ENCODE measurements around the gene AATF.

AATF gene

DNA sequence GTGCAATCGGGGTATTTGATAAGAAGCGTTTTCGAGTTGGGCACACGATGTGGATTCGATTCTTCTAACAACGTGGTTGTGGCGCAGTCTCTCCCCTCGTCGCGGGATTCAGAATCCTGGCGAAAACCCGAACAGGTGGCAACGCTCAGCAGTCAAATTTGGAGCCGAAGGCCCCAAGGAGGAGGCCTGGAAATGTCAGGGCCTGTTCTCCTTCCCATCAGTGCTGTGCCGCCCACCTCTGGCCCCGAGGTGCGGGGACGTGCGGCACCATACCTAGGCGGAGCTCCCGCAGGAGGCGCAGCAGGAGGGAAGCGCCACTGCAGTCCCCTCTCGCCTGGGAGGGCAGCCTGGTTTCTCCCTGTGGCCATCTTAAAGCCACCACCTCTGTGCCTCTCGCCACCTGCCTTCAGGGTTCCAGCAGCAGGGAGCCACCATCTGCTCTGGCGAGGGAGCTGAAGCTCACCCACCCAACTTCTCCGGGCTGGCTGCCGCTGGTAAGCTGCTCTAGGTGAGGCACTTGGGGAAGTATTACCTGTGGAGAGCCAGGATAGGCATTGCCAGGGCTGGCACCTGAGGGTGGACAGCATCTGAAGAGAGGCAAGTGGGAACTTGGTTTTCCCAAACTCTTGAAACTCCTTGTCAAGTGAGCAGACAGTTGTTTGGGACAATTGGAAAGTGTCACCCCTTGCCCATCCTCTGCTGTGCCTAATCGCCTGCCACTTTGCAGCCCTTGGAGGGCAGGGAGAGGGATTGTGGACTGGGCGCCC lies 2.6 kb upstream of the AATF start:
- Histone ChIP-seq H3K4me3 (ENCODE audit: insufficient read depth in 1 of 2, low read depth in 1 of 2, low read length in 2 of 2) (no peak overlapping the region), H2BK5ac (ENCODE audit: low read depth, low read length, poor library complexity, severe bottlenecking) (no peak overlapping the region), H3K27ac (ENCODE audit: low read length, poor library complexity, severe bottlenecking) (no peak overlapping the region), H4K91ac (ENCODE audit: low read length) (no peak overlapping the region), H3K27me3 (ENCODE audit: control insufficient read depth in 1 of 2, insufficient read depth in 1 of 2, low read length in 2 of 2) (peaks cover 58 to 70% of the 10 kb centered on the region in 2 experiments), H3K4me2 (ENCODE audit: low read length, poor library complexity, severe bottlenecking) (no peak overlapping the region), H3K79me1 (replicated peaks; ENCODE audit: low read length, poor library complexity, severe bottlenecking) (peaks cover 5% of the 10 kb centered on the region), H2AFZ (ENCODE audit: low read depth, low read length) (no peak overlapping the region), H3K18ac (ENCODE audit: low read depth in 1 of 2, low read length in 2 of 2) (no peak overlapping the region), H3K9me3 (ENCODE audit: control insufficient read depth, low read length) (peaks cover 5% of the 10 kb centered on the region), H2BK120ac (ENCODE audit: low read depth, low read length) (no peak overlapping the region), H4K8ac (ENCODE audit: low read length) (no peak overlapping the region), H2AK5ac (ENCODE audit: low read length, severe bottlenecking) (no peak overlapping the region), H3K14ac (ENCODE audit: low read length in 2 of 2) (no peak overlapping the region), H2BK15ac (ENCODE audit: low read depth, poor library complexity, severe bottlenecking) (peak overlapping the region; percentile 15), H3K9ac (ENCODE audit: low read length) (no peak overlapping the region), H3K4me1 (ENCODE audit: control insufficient read depth, insufficient read depth, low read depth, low read length) (peaks cover 16% of the 10 kb centered on the region), H2BK12ac (ENCODE audit: low read length in 2 of 2) (no peak overlapping the region), H3K23ac (ENCODE audit: low read length in 2 of 2) (peak overlapping the region in 1 of 2 experiments; percentile 43), H3K4ac (ENCODE audit: low read depth in 1 of 2, low read length in 2 of 2) (no peak overlapping the region), H3K36me3 (ENCODE audit: control insufficient read depth in 1 of 2, insufficient read depth in 2 of 2, low read depth in 1 of 2, low read length in 2 of 2) (peaks cover 0 to 6% of the 10 kb centered on the region in 2 experiments)
- 27% methylated on average over 29 of the region's 30 CpGs for WGBS
- DNase-seq: no peak

DNA sequence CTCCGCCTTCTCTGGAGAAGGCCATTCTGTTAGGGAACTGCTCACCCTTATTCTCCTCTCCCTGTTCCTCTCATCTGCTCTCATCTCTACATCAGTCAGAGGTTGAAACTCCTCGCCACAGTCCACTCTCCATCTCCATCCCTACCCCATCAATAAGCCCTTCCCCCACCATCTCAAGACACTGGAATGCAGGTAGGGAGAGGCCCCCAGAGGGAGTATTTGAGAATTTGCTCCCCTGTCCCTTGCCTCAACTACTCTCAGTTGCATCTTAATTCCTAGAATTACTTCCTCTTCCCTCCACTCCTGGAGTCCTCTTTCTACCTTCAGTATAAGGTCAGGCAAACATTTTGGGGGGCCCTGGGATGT lies 2.0 kb upstream of the AATF start:
- Histone ChIP-seq H3K4ac (ENCODE audit: low read depth in 1 of 2, low read length in 2 of 2) (no peak overlapping the region), H3K36me3 (ENCODE audit: control insufficient read depth in 1 of 2, insufficient read depth in 2 of 2, low read depth in 1 of 2, low read length in 2 of 2) (peaks cover 0 to 11% of the 10 kb centered on the region in 2 experiments), H4K91ac (ENCODE audit: low read length) (no peak overlapping the region), H3K27me3 (ENCODE audit: control insufficient read depth in 1 of 2, insufficient read depth in 1 of 2, low read length in 2 of 2) (peaks cover 53 to 64% of the 10 kb centered on the region in 2 experiments), H2BK5ac (ENCODE audit: low read depth, low read length, poor library complexity, severe bottlenecking) (no peak overlapping the region), H2BK12ac (ENCODE audit: low read length in 2 of 2) (no peak overlapping the region), H4K8ac (ENCODE audit: low read length) (no peak overlapping the region), H3K9me3 (ENCODE audit: control insufficient read depth, low read length) (no peaks in the 10 kb centered on the region), H2BK120ac (ENCODE audit: low read depth, low read length) (no peak overlapping the region), H2AK5ac (ENCODE audit: low read length, severe bottlenecking) (no peak overlapping the region), H3K4me2 (ENCODE audit: low read length, poor library complexity, severe bottlenecking) (no peak overlapping the region), H3K4me3 (ENCODE audit: insufficient read depth in 1 of 2, low read depth in 1 of 2, low read length in 2 of 2) (no peak overlapping the region), H2BK15ac (ENCODE audit: low read depth, poor library complexity, severe bottlenecking) (no peak overlapping the region), H3K23ac (ENCODE audit: low read length in 2 of 2) (no peak overlapping the region), H3K79me1 (replicated peaks; ENCODE audit: low read length, poor library complexity, severe bottlenecking) (peaks cover 5% of the 10 kb centered on the region), H3K9ac (ENCODE audit: low read length) (no peak overlapping the region), H3K27ac (ENCODE audit: low read length, poor library complexity, severe bottlenecking) (no peak overlapping the region), H3K18ac (ENCODE audit: low read depth in 1 of 2, low read length in 2 of 2) (no peak overlapping the region), H2AFZ (ENCODE audit: low read depth, low read length) (no peak overlapping the region), H3K14ac (ENCODE audit: low read length in 2 of 2) (no peak overlapping the region), H3K4me1 (ENCODE audit: control insufficient read depth, insufficient read depth, low read depth, low read length) (peaks cover 16% of the 10 kb centered on the region)
- no peak for DNase-seq
- 73% methylated on average over 1 of the region's 2 CpGs for WGBS

DNA sequence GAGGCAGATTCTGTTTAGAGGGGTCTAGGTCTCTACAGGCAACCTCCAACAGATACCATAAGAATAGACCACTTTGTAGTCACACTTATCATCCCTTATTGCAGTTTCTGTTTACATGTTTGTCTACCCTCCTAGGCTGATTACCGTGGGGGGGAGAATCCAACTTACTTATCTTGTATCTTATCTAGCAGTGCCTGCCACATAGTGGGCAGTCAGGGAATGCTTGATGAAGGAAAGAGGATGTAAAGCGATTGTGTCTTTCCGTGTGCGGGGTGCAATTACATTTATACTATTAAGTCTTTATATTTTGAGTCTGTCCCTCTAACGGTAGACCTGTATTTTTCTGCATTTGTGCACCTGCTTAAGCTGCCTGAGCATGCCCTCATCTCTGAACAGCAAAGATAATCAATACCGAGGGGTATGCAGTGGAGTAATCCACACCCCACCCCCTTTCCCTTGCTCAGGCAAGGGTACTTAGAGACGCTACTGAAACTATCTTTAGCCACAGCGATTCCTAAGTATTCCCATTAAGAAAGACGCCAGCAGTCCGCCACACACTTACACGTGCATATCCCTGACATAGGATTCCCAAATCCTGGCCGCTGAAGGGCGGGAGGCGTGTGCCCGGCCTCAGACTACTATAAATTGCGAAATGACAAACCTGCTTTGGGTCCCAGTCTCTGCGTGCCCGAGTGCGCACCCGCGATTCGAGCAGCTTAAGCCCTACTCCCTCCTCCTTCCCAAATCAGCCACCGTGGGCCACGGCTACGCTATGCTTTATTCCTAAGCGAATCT lies 635 bp upstream of the AATF start:
- Histone ChIP-seq H3K18ac (ENCODE audit: low read depth in 1 of 2, low read length in 2 of 2) (peak overlapping the region; percentile 50 to 95), H3K23ac (ENCODE audit: low read length in 2 of 2) (peak overlapping the region in 1 of 2 experiments; percentile 70), H3K4me2 (ENCODE audit: low read length, poor library complexity, severe bottlenecking) (peak overlapping the region; percentile 98), H3K4ac (ENCODE audit: low read depth in 1 of 2, low read length in 2 of 2) (peak overlapping the region in 1 of 2 experiments; percentile 63), H3K79me1 (replicated peaks; ENCODE audit: low read length, poor library complexity, severe bottlenecking) (peaks cover 12% of the 10 kb centered on the region), H3K14ac (ENCODE audit: low read length in 2 of 2) (peak overlapping the region in 1 of 2 experiments; percentile 44), H2AK5ac (ENCODE audit: low read length, severe bottlenecking) (no peak overlapping the region), H3K27ac (ENCODE audit: low read length, poor library complexity, severe bottlenecking) (peak overlapping the region; percentile 61), H2BK15ac (ENCODE audit: low read depth, poor library complexity, severe bottlenecking) (no peak overlapping the region), H3K9me3 (ENCODE audit: control insufficient read depth, low read length) (no peaks in the 10 kb centered on the region), H3K36me3 (ENCODE audit: control insufficient read depth in 1 of 2, insufficient read depth in 2 of 2, low read depth in 1 of 2, low read length in 2 of 2) (peaks cover 4 to 25% of the 10 kb centered on the region in 2 experiments), H4K91ac (ENCODE audit: low read length) (no peak overlapping the region), H2BK5ac (ENCODE audit: low read depth, low read length, poor library complexity, severe bottlenecking) (no peak overlapping the region), H2AFZ (ENCODE audit: low read depth, low read length) (peak overlapping the region; percentile 98), H3K9ac (ENCODE audit: low read length) (peak overlapping the region; percentile 95), H3K4me3 (ENCODE audit: insufficient read depth in 1 of 2, low read depth in 1 of 2, low read length in 2 of 2) (peak overlapping the region; percentile 88 to 96), H3K27me3 (ENCODE audit: control insufficient read depth in 1 of 2, insufficient read depth in 1 of 2, low read length in 2 of 2) (peaks cover 39 to 50% of the 10 kb centered on the region in 2 experiments), H3K4me1 (ENCODE audit: control insufficient read depth, insufficient read depth, low read depth, low read length) (peaks cover 8% of the 10 kb centered on the region), H2BK120ac (ENCODE audit: low read depth, low read length) (no peak overlapping the region), H2BK12ac (ENCODE audit: low read length in 2 of 2) (no peak overlapping the region), H4K8ac (ENCODE audit: low read length) (peak overlapping the region; percentile 78)
- no peak for DNase-seq
- WGBS: 2% methylated on average over 22 of the region's 26 CpGs

DNA sequence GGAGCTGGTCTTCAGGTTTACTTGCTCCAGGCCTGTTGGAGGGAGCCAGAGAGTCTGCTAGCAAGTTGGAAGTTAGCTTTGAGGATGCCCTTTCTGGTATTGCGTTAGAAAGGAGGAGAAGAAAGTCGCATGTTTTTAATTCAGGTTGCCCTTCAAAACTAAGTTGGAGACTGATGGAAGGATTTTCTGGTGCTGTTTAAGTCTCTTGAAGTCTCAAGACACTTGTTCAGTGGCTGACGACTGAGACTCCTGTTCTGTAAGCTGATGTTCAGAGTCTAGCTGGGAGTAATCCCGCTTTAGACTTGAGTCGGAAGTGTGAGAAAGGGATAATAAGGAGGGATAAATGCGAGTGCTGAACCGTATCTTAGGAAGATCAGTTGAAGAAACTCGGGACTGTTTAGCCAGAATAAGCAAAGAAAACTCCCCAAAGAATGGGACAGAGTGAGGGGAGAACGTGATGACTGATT lies 740 bp downstream of the AATF start:
- Histone ChIP-seq H3K9me3 (ENCODE audit: control insufficient read depth, low read length) (no peaks in the 10 kb centered on the region), H2BK120ac (ENCODE audit: low read depth, low read length) (no peak overlapping the region), H4K91ac (ENCODE audit: low read length) (peak overlapping the region; percentile 93), H3K4me3 (ENCODE audit: insufficient read depth in 1 of 2, low read depth in 1 of 2, low read length in 2 of 2) (peak overlapping the region; percentile 88 to 96), H3K4ac (ENCODE audit: low read depth in 1 of 2, low read length in 2 of 2) (peak overlapping the region in 1 of 2 experiments; percentile 80), H3K4me2 (ENCODE audit: low read length, poor library complexity, severe bottlenecking) (peak overlapping the region; percentile 98), H3K14ac (ENCODE audit: low read length in 2 of 2) (no peak overlapping the region), H2BK15ac (ENCODE audit: low read depth, poor library complexity, severe bottlenecking) (no peak overlapping the region), H2AFZ (ENCODE audit: low read depth, low read length) (peak overlapping the region; percentile 83), H3K4me1 (ENCODE audit: control insufficient read depth, insufficient read depth, low read depth, low read length) (peaks cover 6% of the 10 kb centered on the region), H3K79me1 (replicated peaks; ENCODE audit: low read length, poor library complexity, severe bottlenecking) (peaks cover 19% of the 10 kb centered on the region), H3K36me3 (ENCODE audit: control insufficient read depth in 1 of 2, insufficient read depth in 2 of 2, low read depth in 1 of 2, low read length in 2 of 2) (peaks cover 8 to 39% of the 10 kb centered on the region in 2 experiments), H3K18ac (ENCODE audit: low read depth in 1 of 2, low read length in 2 of 2) (peak overlapping the region; percentile 82 to 95), H2BK12ac (ENCODE audit: low read length in 2 of 2) (no peak overlapping the region), H3K9ac (ENCODE audit: low read length) (peak overlapping the region; percentile 95), H3K23ac (ENCODE audit: low read length in 2 of 2) (peak overlapping the region in 1 of 2 experiments; percentile 78), H2BK5ac (ENCODE audit: low read depth, low read length, poor library complexity, severe bottlenecking) (peak overlapping the region; percentile 19), H3K27me3 (ENCODE audit: control insufficient read depth in 1 of 2, insufficient read depth in 1 of 2, low read length in 2 of 2) (peaks cover 29 to 37% of the 10 kb centered on the region in 2 experiments), H4K8ac (ENCODE audit: low read length) (peak overlapping the region; percentile 87), H3K27ac (ENCODE audit: low read length, poor library complexity, severe bottlenecking) (peak overlapping the region; percentile 83), H2AK5ac (ENCODE audit: low read length, severe bottlenecking) (no peak overlapping the region)
- 23% methylated on average over 9 of the region's 9 CpGs for WGBS
- no peak for DNase-seq

Measured in mesenchymal stem cell (in vitro differentiated cells and primary cell).